Neural cell (in vitro differentiated cells): ENCODE data around the gene NAA20. TPM values are rescaled to one million over a fixed set of nuclear protein-coding genes. Genes with fewer than 3 reads are reported as not detected.

Experiments
- H2AFZ ChIP-seq: fragments of 200-600, 300-800 bp; sonication (generic), shearing (Covaris generic); 2 replicates; pipeline ENCODE4 v1.6.0; 2014; ENCODE audit warnings: low read depth, mild to moderate bottlenecking, antibody characterized with exemption, low read length, moderate library complexity
- H3F3A ChIP-seq: fragments of 200-600 bp; shearing (Covaris generic); 2 replicates; pipeline ENCODE4 v1.6.1; 2016; ENCODE audit warnings: mild to moderate bottlenecking, moderate library complexity, mixed read lengths, antibody characterized with exemption, low read length; ENCODE audit not compliant: insufficient read depth, poor library complexity, severe bottlenecking
- H3K27ac ChIP-seq: fragments of 200-600, 300-800 bp; sonication (generic), shearing (Covaris generic); 2 replicates; pipeline ENCODE4 v1.5.1; 2014; ENCODE audit warnings: mild to moderate bottlenecking, low read length, moderate library complexity
- H3K27me3 ChIP-seq: fragments of 300-800, 200-600 bp; sonication (generic), shearing (Covaris generic); 2 replicates; pipeline ENCODE4 v1.6.0; 2014; ENCODE audit warnings: mild to moderate bottlenecking, low read depth, low read length, moderate library complexity; ENCODE audit not compliant: insufficient read depth
- H3K36me3 ChIP-seq: fragments of 300-800, 200-600 bp; sonication (generic), shearing (Covaris generic); 2 replicates; pipeline ENCODE4 v1.5.1; 2014; ENCODE audit warnings: mild to moderate bottlenecking, antibody characterized with exemption, low read length, moderate library complexity; ENCODE audit not compliant: insufficient read depth
- H3K4me2 ChIP-seq: fragments of 300-800, 200-600 bp; sonication (generic), shearing (Covaris generic); 2 replicates; pipeline ENCODE4 v1.6.0; 2014; ENCODE audit warnings: mild to moderate bottlenecking, low read length
- H3K4me3 ChIP-seq: fragments of 300-800, 200-600 bp; sonication (generic), shearing (Covaris generic); 2 replicates; pipeline ENCODE4 v1.5.1; 2014; ENCODE audit warnings: mild to moderate bottlenecking, low read length, moderate library complexity
- H3K79me2 ChIP-seq: fragments of 200-600 bp; shearing (Covaris generic); replicated peaks from 2 replicates; pipeline ENCODE4 v1.6.0; 2014; ENCODE audit warnings: mild to moderate bottlenecking, low read length, moderate library complexity; ENCODE audit not compliant: insufficient read depth
- H3K9ac ChIP-seq: fragments of 300-800, 200-600 bp; sonication (generic), shearing (Covaris generic); 2 replicates; pipeline ENCODE4 v1.6.1; 2016; ENCODE audit warnings: mild to moderate bottlenecking, low read length, mixed read lengths
- H3K9me2 ChIP-seq: fragments of 200-600 bp; shearing (Covaris generic); 2 replicates; pipeline ENCODE4 v1.6.1; 2016; ENCODE audit warnings: mild to moderate bottlenecking, low read length, mixed read lengths; ENCODE audit not compliant: insufficient read depth
- H3K9me3 ChIP-seq: fragments of 200-600, 300-800 bp; sonication (generic), shearing (Covaris generic); 2 replicates; pipeline ENCODE4 v1.6.1; 2016; ENCODE audit warnings: mild to moderate bottlenecking, mixed run types, low read length, moderate library complexity, mixed read lengths
- H4K20me1 ChIP-seq: fragments of 200-600 bp; shearing (Covaris generic); 2 replicates; pipeline ENCODE4 v1.6.1; 2016; ENCODE audit warnings: mild to moderate bottlenecking, mixed run types; ENCODE audit not compliant: insufficient read depth
- EP300 ChIP-seq: fragments of 450-650 bp; conservative IDR thresholded peaks from 2 replicates; pipeline ENCODE4 v1.6.1; 2014; ENCODE audit warnings: antibody characterized with exemption, mild to moderate bottlenecking, moderate library complexity; ENCODE audit not compliant: poor library complexity, severe bottlenecking
- EZH2 ChIP-seq: fragments of 200-600, 300-800 bp; shearing (Covaris generic), sonication (generic); IDR thresholded peaks from 2 replicates; pipeline ENCODE4 v1.6.1; 2014; ENCODE audit warnings: antibody characterized with exemption, low read length, borderline replicate concordance, mild to moderate bottlenecking; ENCODE audit not compliant: insufficient read depth, poor library complexity, severe bottlenecking
- MXI1 ChIP-seq: fragments of 450-650 bp; conservative IDR thresholded peaks from 2 replicates; pipeline ENCODE4 v1.6.1; 2014; ENCODE audit warnings: antibody characterized with exemption, mild to moderate bottlenecking; ENCODE audit not compliant: poor library complexity, severe bottlenecking
- POLR2AphosphoS5 ChIP-seq: IDR thresholded peaks from 2 replicates; pipeline ENCODE4 v1.6.1; 2012
- RAD21 ChIP-seq: fragments of 450-650 bp; conservative IDR thresholded peaks from 2 replicates; pipeline ENCODE4 v1.6.1; 2014; ENCODE audit warnings: antibody characterized with exemption, mild to moderate bottlenecking, moderate library complexity
- SMC3 ChIP-seq: fragments of 450-650 bp; conservative IDR thresholded peaks from 2 replicates; pipeline ENCODE4 v1.6.1; 2014; ENCODE audit warnings: antibody characterized with exemption, mild to moderate bottlenecking, moderate library complexity; ENCODE audit not compliant: poor library complexity
- TAF1 ChIP-seq: IDR thresholded peaks from 2 replicates; pipeline ENCODE4 v1.6.1; 2012; ENCODE audit warnings: low read depth
- polyA plus RNA-seq: library from polyadenylated mRNA; depleted of rRNA; stranded (reverse); fragments of >200 nt; gene quantifications from 2 replicates; pipeline ENCODE4 v1.2.3, GENCODE V29; 2014
- TF ChIP-seq, protein P1 (sequence below): fragments of 450-650 bp; IDR thresholded peaks from 2 replicates; pipeline ENCODE4 v1.5.1; 2014; ENCODE audit warnings: antibody characterized with exemption, mild to moderate bottlenecking, moderate library complexity; ENCODE audit not compliant: poor library complexity, severe bottlenecking
- TF ChIP-seq, protein P2 (sequence below): IDR thresholded peaks from 2 replicates; pipeline ENCODE4 v1.6.1; 2012; ENCODE audit warnings: borderline replicate concordance

Gene NAA20
- polyA plus RNA-seq, 1 donor from 2014 or later, result 48.9 TPM

DNA sequence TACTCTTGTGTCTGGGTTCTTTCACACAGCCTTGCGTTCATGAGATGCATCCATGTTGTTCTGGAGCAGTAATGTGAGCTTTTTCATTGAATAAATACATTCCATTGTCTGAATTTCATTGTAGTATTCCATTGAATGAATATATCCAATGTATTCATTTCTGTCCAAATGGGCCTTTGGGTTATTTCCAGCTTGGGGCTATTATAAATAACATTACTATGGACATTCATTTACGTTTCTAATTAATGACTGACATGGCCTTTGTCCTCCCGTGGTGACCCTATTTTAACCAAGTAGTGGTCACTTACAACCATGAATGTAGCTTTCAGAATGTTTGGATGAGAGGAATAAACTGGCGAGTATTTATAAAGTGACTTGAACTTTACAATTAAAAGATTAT lies 30.1 kb upstream of the NAA20 start:
- no peaks in the 10 kb centered on the region for H3K9me3 ChIP-seq
- H3K27ac ChIP-seq, result no peak overlapping the region
- H3K9ac ChIP-seq, result no peak overlapping the region
- no peak overlapping the region for H2AFZ ChIP-seq
- H3K9me2 ChIP-seq, result no peaks in the 10 kb centered on the region
- no peaks in the 10 kb centered on the region for H3K36me3 ChIP-seq
- H3K4me2 ChIP-seq, result no peak overlapping the region
- H3K27me3 ChIP-seq, result no peaks in the 10 kb centered on the region
- no peaks in the 10 kb centered on the region for H3K79me2 ChIP-seq
- no peak overlapping the region for H3K4me3 ChIP-seq
- H3F3A ChIP-seq, result no peaks in the 10 kb centered on the region
- TF ChIP-seq, protein P1, sequence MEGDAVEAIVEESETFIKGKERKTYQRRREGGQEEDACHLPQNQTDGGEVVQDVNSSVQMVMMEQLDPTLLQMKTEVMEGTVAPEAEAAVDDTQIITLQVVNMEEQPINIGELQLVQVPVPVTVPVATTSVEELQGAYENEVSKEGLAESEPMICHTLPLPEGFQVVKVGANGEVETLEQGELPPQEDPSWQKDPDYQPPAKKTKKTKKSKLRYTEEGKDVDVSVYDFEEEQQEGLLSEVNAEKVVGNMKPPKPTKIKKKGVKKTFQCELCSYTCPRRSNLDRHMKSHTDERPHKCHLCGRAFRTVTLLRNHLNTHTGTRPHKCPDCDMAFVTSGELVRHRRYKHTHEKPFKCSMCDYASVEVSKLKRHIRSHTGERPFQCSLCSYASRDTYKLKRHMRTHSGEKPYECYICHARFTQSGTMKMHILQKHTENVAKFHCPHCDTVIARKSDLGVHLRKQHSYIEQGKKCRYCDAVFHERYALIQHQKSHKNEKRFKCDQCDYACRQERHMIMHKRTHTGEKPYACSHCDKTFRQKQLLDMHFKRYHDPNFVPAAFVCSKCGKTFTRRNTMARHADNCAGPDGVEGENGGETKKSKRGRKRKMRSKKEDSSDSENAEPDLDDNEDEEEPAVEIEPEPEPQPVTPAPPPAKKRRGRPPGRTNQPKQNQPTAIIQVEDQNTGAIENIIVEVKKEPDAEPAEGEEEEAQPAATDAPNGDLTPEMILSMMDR, result no peak
- no peak for TF ChIP-seq MXI1
- TF ChIP-seq EZH2, result no peak
- TF ChIP-seq EP300, result no peak
- TF ChIP-seq, protein P2, sequence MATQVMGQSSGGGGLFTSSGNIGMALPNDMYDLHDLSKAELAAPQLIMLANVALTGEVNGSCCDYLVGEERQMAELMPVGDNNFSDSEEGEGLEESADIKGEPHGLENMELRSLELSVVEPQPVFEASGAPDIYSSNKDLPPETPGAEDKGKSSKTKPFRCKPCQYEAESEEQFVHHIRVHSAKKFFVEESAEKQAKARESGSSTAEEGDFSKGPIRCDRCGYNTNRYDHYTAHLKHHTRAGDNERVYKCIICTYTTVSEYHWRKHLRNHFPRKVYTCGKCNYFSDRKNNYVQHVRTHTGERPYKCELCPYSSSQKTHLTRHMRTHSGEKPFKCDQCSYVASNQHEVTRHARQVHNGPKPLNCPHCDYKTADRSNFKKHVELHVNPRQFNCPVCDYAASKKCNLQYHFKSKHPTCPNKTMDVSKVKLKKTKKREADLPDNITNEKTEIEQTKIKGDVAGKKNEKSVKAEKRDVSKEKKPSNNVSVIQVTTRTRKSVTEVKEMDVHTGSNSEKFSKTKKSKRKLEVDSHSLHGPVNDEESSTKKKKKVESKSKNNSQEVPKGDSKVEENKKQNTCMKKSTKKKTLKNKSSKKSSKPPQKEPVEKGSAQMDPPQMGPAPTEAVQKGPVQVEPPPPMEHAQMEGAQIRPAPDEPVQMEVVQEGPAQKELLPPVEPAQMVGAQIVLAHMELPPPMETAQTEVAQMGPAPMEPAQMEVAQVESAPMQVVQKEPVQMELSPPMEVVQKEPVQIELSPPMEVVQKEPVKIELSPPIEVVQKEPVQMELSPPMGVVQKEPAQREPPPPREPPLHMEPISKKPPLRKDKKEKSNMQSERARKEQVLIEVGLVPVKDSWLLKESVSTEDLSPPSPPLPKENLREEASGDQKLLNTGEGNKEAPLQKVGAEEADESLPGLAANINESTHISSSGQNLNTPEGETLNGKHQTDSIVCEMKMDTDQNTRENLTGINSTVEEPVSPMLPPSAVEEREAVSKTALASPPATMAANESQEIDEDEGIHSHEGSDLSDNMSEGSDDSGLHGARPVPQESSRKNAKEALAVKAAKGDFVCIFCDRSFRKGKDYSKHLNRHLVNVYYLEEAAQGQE, result no peak
- TF ChIP-seq RAD21, result no peak
- no peak for TF ChIP-seq TAF1
- no peak for TF ChIP-seq SMC3
- no peak for TF ChIP-seq POLR2AphosphoS5
- H4K20me1 ChIP-seq, result no peaks in the 10 kb centered on the region

DNA sequence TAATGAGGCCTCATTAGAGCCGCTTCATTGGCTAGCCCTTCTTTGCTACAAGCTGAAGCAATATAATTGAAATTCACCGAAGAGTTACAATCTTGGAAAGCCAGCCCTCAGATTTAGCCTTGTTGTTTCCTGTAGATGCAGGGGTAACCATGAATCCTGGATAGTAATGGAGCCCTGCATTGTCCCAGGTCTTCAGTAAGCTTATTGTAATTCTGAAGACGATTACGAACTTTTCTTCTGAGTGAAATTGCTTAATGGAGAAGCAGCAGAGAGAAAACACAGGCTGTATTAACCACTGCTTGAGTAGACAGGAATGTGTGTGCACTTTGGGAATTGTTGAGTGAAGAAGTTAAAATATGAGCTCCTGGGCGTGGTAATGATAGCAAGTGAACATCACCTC lies 26.3 kb upstream of the NAA20 start:
- TF ChIP-seq EZH2, result no peak
- no peak for TF ChIP-seq MXI1
- Histone ChIP-seq H3K36me3 (no peaks in the 10 kb centered on the region), H3K79me2 (no peaks in the 10 kb centered on the region)

DNA sequence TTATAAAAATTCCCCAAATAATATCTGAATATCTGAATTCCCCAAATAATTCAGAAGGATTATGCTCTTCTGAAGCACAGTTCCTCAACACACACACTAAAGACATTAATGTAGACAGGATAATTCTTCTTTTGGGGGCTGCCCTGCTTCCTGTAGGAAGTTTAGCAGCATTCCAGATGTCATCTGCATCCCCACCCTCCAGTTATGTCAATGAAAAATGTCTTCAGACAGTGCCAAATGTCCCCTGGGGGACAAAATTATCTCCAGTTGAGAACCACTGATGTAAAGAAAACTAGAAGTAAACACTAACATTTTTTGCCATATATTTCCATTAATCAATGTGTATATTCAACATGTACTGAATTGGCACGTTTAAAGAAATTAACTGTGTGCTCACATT lies 25.9 kb upstream of the NAA20 start:
- no peaks in the 10 kb centered on the region for H3K79me2 ChIP-seq
- H3K27me3 ChIP-seq, result no peaks in the 10 kb centered on the region
- H3K9ac ChIP-seq, result no peak overlapping the region
- H3K36me3 ChIP-seq, result no peaks in the 10 kb centered on the region
- no peaks in the 10 kb centered on the region for H3F3A ChIP-seq
- no peak overlapping the region for H3K4me2 ChIP-seq
- no peak overlapping the region for H2AFZ ChIP-seq
- H3K9me3 ChIP-seq, result no peaks in the 10 kb centered on the region
- no peaks in the 10 kb centered on the region for H3K9me2 ChIP-seq
- H3K27ac ChIP-seq, result no peak overlapping the region
- no peaks in the 10 kb centered on the region for H4K20me1 ChIP-seq
- H3K4me3 ChIP-seq, result no peak overlapping the region
- TF ChIP-seq POLR2AphosphoS5 (no peak), MXI1 (no peak), SMC3 (no peak), EZH2 (no peak), RAD21 (no peak), TAF1 (no peak), EP300 (no peak)
- TF ChIP-seq, protein P2, result no peak
- TF ChIP-seq, protein P1, result no peak

More for the DNA sequence above, 26.3 kb upstream of the NAA20 start:
- H2AFZ ChIP-seq, result no peak overlapping the region
- H4K20me1 ChIP-seq, result no peaks in the 10 kb centered on the region
- H3K9me2 ChIP-seq, result no peaks in the 10 kb centered on the region
- no peaks in the 10 kb centered on the region for H3K9me3 ChIP-seq
- no peak overlapping the region for H3K9ac ChIP-seq
- no peak overlapping the region for H3K4me2 ChIP-seq
- H3K27me3 ChIP-seq, result no peaks in the 10 kb centered on the region
- no peak overlapping the region for H3K27ac ChIP-seq
- H3K4me3 ChIP-seq, result no peak overlapping the region
- H3F3A ChIP-seq, result no peaks in the 10 kb centered on the region
